Suprapubic skin (tissue), 4 donors: ENCODE measurements around the gene BTN3A1.

ENCODE experiments used
- CTCF ChIP-seq, 2 donors: fragments of 200-600 bp in 1 of 2; fragments of 450-650 bp in 1 of 2; sonication (generic) in 1 of 2; IDR thresholded peaks; one replicate each; pipeline ENCODE4 v1.5.1; 2016 to 2019; ENCODE audit warnings: antibody characterized with exemption in 2 of 2, mild to moderate bottlenecking in 1 of 2, moderate library complexity in 1 of 2
- EP300 ChIP-seq: sonication (generic); formaldehyde crosslinking; IDR thresholded peaks from one replicate; pipeline ENCODE4 v1.6.1; 2017; ENCODE audit warnings: antibody characterized with exemption
- POLR2A ChIP-seq, 2 donors: fragments of 450-650 bp; IDR thresholded peaks; one replicate each; pipeline ENCODE4 v1.6.1; 2017; ENCODE audit warnings: antibody characterized with exemption in 2 of 2, mild to moderate bottlenecking in 2 of 2, moderate library complexity in 2 of 2
- POLR2AphosphoS5 ChIP-seq, 3 donors: sonication (generic); formaldehyde crosslinking; IDR thresholded peaks; one replicate each; pipeline ENCODE4 v1.6.1; 2017; ENCODE audit warnings: antibody characterized with exemption in 3 of 3

- TF ChIP-seq CTCF (IDR thresholded peaks at IDR 0.05): no peak
- TF ChIP-seq EP300: no peak
- TF ChIP-seq POLR2AphosphoS5 (IDR thresholded peaks at IDR 0.05): no peak
- no peak for TF ChIP-seq POLR2A (IDR thresholded peaks at IDR 0.05)
Observed at GRCh38 chr6:26411751-26412150, 9.7 kb downstream of the BTN3A1 start.
